Renal pelvis (tissue), 4 donors: ENCODE results near the gene KIFC3. TPM values are rescaled to one million over a fixed set of nuclear protein-coding genes. Genes with fewer than 3 reads are reported as not detected.
"Not testable (repeated sequence)": the region's sequence is repeated elsewhere in the genome, so short reads cannot be mapped to it uniquely, and the experiment has no call there.

Experiments used
- DNase-seq: peaks from one replicate; pipeline ENCODE4 v3.0.0-alpha.2; 2013
- polyA plus RNA-seq, 3 donors: library from polyadenylated mRNA; unstranded; fragments of 120-200 nt; gene quantifications; one replicate each; pipeline ENCODE4 v1.2.1, GENCODE V29; 2013; ENCODE audit not compliant: insufficient read length in 3 of 3

The KIFC3 gene
- polyA plus RNA-seq, 3 donors, result 62.7 to 92.2 (median 91.4) TPM

GRCh38 chr16:57743886-57744641 is 58.2 kb downstream of the KIFC3 start:
- no peak for DNase-seq

- DNase-seq, result no peak
Observed at GRCh38 chr16:57743458-57743857, 58.8 kb downstream of the KIFC3 start.

GRCh38 chr16:57742543-57742942 is 59.7 kb downstream of the KIFC3 start:
- no peak for DNase-seq

- no peak for DNase-seq
Observed at GRCh38 chr16:57741660-57742191, 60.6 kb downstream of the KIFC3 start.

- DNase-seq, result no peak
Observed at GRCh38 chr16:57740423-57741071, 61.7 kb downstream of the KIFC3 start.

GRCh38 chr16:57739756-57740422 is 62.4 kb downstream of the KIFC3 start:
- DNase-seq, result no peak

- DNase-seq, result no peak
Observed at GRCh38 chr16:57738844-57739243, 63.4 kb downstream of the KIFC3 start.

- DNase-seq, result peak; percentile 73
Observed at GRCh38 chr16:57736419-57737351, 65.6 kb downstream of the KIFC3 start.

GRCh38 chr16:57735755-57736418 is 66.4 kb downstream of the KIFC3 start, which contains the start of gene KATNB1:
Gene KATNB1, plus strand, starts transcription at chr16:57735770. Its CDS starts 1,474 bp downstream, at chr16:57737244.
- no peak for DNase-seq

GRCh38 chr16:57734925-57735754 is 67.2 kb downstream of the KIFC3 start:
- DNase-seq, result peak; percentile 100

GRCh38 chr16:57734308-57734924 is 67.9 kb downstream of the KIFC3 start:
- no peak for DNase-seq

GRCh38 chr16:57732714-57733113 is 69.6 kb downstream of the KIFC3 start:
- DNase-seq, result no peak

- no peak for DNase-seq
Observed at GRCh38 chr16:57732037-57732436, 70.3 kb downstream of the KIFC3 start.

- no peak for DNase-seq
Observed at GRCh38 chr16:57730771-57731730, 71.2 kb downstream of the KIFC3 start.

- DNase-seq, result not testable (repeated sequence)
Observed at GRCh38 chr16:57729852-57730251, 72.4 kb downstream of the KIFC3 start.

- no peak for DNase-seq
Observed at GRCh38 chr16:57729182-57729484, 73.2 kb downstream of the KIFC3 start.

GRCh38 chr16:57728336-57729181 is 73.7 kb downstream of the KIFC3 start:
- no peak for DNase-seq
